ENCODE results near the gene ERBB4. TPM values are rescaled to one million over a fixed set of nuclear protein-coding genes. Genes with fewer than 3 reads are reported as not detected.

The ERBB4 gene
- total RNA-seq, 1 experiment from 2014 or later, result 0.15 TPM

DNA sequence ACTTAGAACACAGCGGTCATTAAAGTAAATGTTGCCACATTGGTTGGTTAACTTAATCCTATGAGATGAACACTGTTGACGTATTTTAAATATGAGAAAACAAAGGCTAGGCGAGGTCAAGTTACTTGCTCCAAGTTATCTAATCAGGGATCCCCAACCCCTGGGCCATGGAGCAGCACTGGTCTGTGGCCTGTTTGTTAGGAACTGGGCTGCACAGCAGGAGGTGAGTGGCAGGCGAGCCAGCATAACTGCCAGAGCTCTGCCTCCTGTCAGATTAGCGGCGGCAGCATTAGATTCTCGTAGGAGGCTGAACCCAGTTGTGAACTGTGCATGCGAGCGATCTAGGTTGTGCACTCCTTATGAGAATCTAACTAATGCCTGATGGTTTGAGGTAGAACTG lies 1103.3 kb downstream of the ERBB4 start:
- Histone ChIP-seq H3K27me3 (ENCODE audit: control insufficient read depth, insufficient read depth, low read length) (no peaks in the 10 kb centered on the region), H3K27ac (ENCODE audit: low read length) (no peak overlapping the region), H3K4me3 (ENCODE audit: low read depth in 2 of 2, low read length in 2 of 2) (no peak overlapping the region), H3K9me3 (ENCODE audit: control insufficient read depth, insufficient read depth, low read depth, low read length) (no peaks in the 10 kb centered on the region), H3K4me1 (ENCODE audit: control insufficient read depth, insufficient read depth, low read length) (no peaks in the 10 kb centered on the region), H3K36me3 (ENCODE audit: control insufficient read depth, insufficient read depth, low read length) (no peaks in the 10 kb centered on the region)
- in situ Hi-C loops (cut with HindIII; ENCODE audit: low pct_unique_long_range_greater_than_20kb, low sequenced_read_pairs), result no loop called here
- BruUV-seq (replicated peaks), result no TSS peak
- ChIA-PET CTCF (no interaction called here), POLR2A (no interaction called here)
- TF ChIP-seq REST (IDR thresholded peaks at IDR 0.05; ENCODE audit: insufficient read depth in 1 of 2, low read depth in 2 of 2, low read length in 1 of 2), result no peak
- TF ChIP-seq, protein P1, sequence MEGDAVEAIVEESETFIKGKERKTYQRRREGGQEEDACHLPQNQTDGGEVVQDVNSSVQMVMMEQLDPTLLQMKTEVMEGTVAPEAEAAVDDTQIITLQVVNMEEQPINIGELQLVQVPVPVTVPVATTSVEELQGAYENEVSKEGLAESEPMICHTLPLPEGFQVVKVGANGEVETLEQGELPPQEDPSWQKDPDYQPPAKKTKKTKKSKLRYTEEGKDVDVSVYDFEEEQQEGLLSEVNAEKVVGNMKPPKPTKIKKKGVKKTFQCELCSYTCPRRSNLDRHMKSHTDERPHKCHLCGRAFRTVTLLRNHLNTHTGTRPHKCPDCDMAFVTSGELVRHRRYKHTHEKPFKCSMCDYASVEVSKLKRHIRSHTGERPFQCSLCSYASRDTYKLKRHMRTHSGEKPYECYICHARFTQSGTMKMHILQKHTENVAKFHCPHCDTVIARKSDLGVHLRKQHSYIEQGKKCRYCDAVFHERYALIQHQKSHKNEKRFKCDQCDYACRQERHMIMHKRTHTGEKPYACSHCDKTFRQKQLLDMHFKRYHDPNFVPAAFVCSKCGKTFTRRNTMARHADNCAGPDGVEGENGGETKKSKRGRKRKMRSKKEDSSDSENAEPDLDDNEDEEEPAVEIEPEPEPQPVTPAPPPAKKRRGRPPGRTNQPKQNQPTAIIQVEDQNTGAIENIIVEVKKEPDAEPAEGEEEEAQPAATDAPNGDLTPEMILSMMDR (IDR thresholded peaks at IDR 0.05), result no peak
- no peak for TF ChIP-seq SIN3A (IDR thresholded peaks at IDR 0.05; ENCODE audit: borderline replicate concordance, insufficient read depth, low read depth, low read length)
- TF ChIP-seq TCF7L2 (IDR thresholded peaks at IDR 0.05; ENCODE audit: low read depth, low read length), result no peak
- TF ChIP-seq POLR2AphosphoS5 (IDR thresholded peaks at IDR 0.05; ENCODE audit: low read depth, low read length), result no peak
- intact Hi-C loops (cut with micrococcal nuclease; ENCODE audit: unreplicated experiment), result no loop called here
- DNase-seq (ENCODE audit: low read depth, low spot score) (no peak), ATAC-seq (no peak)

GRCh38 chr2:211434773-211435172 lies 1103.8 kb downstream of the ERBB4 start:
- POLR2A ChIA-PET, result no interaction called here
- DNase-seq (ENCODE audit: low read depth, low spot score), result no peak

More at GRCh38 chr2:211434773-211435172, 1103.8 kb downstream of the ERBB4 start:
- no peaks in the 10 kb centered on the region for H3K36me3 ChIP-seq (ENCODE audit: control insufficient read depth, insufficient read depth, low read length)
- H3K9me3 ChIP-seq (ENCODE audit: control insufficient read depth, insufficient read depth, low read depth, low read length), result no peaks in the 10 kb centered on the region
- CTCF ChIA-PET, result no interaction called here
- in situ Hi-C loops (cut with HindIII; ENCODE audit: low pct_unique_long_range_greater_than_20kb, low sequenced_read_pairs), result no loop called here
- no peak overlapping the region for H3K4me3 ChIP-seq (ENCODE audit: low read depth in 2 of 2, low read length in 2 of 2)
- intact Hi-C loops (cut with micrococcal nuclease; ENCODE audit: unreplicated experiment), result no loop called here
- no peak overlapping the region for H3K27ac ChIP-seq (ENCODE audit: low read length)
- no peaks in the 10 kb centered on the region for H3K27me3 ChIP-seq (ENCODE audit: control insufficient read depth, insufficient read depth, low read length)
- no TSS peak for BruUV-seq (replicated peaks)
- TF ChIP-seq, protein P1 (IDR thresholded peaks at IDR 0.05), result no peak
- TF ChIP-seq POLR2AphosphoS5 (IDR thresholded peaks at IDR 0.05; ENCODE audit: low read depth, low read length) (no peak), TCF7L2 (IDR thresholded peaks at IDR 0.05; ENCODE audit: low read depth, low read length) (no peak), SIN3A (IDR thresholded peaks at IDR 0.05; ENCODE audit: borderline replicate concordance, insufficient read depth, low read depth, low read length) (no peak), REST (IDR thresholded peaks at IDR 0.05; ENCODE audit: insufficient read depth in 1 of 2, low read depth in 2 of 2, low read length in 1 of 2) (no peak)
- ATAC-seq, result no peak
- no peaks in the 10 kb centered on the region for H3K4me1 ChIP-seq (ENCODE audit: control insufficient read depth, insufficient read depth, low read length)
